ENCODE data around the gene RFNG. TPM values are rescaled to one million over a fixed set of nuclear protein-coding genes. Genes with fewer than 3 reads are reported as not detected.

RFNG gene
- total RNA-seq, 4 donors from 2014 or later: 36.0 to 49.0 (median 38.3) TPM

DNA sequence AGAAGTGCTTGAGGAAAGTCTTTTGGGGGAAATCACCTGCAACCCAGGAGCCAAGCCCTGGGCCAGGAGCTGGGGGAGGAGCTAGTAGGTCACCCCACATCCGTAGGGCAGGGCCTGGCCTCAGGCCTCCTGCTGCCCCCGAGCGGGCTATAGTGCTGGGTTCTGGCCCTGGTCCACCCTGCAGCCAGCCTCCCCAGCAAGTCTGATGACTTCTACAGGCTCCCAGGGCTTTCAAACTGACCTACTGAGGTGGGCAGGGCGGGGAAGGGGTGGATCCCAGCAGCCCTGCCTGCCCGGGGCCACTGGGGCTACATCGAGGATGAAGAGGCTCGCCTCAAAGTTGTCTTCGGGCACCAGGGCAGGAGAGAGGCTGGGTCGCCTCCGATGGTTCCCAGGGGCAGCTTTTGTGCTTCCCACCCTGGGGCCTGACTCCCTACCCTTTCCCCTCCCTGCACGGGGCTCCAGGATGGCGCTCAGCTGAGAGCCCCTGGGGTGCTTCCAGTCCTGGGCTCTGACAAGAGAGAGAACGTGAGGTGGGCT lies 33.9 kb downstream of the RFNG start:
- intact Hi-C loops (cut with DNase I): no loop called here
- WGBS, 2 donors: 86 to 89% methylated on average over 6 to 10 of the region's 13 CpGs
- TF ChIP-seq, protein P1, sequence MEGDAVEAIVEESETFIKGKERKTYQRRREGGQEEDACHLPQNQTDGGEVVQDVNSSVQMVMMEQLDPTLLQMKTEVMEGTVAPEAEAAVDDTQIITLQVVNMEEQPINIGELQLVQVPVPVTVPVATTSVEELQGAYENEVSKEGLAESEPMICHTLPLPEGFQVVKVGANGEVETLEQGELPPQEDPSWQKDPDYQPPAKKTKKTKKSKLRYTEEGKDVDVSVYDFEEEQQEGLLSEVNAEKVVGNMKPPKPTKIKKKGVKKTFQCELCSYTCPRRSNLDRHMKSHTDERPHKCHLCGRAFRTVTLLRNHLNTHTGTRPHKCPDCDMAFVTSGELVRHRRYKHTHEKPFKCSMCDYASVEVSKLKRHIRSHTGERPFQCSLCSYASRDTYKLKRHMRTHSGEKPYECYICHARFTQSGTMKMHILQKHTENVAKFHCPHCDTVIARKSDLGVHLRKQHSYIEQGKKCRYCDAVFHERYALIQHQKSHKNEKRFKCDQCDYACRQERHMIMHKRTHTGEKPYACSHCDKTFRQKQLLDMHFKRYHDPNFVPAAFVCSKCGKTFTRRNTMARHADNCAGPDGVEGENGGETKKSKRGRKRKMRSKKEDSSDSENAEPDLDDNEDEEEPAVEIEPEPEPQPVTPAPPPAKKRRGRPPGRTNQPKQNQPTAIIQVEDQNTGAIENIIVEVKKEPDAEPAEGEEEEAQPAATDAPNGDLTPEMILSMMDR (IDR thresholded peaks at IDR 0.05): no peak
- no peak for TF ChIP-seq POLR2A (IDR thresholded peaks at IDR 0.05)

GRCh38 chr17:82016875-82017459 lies 34.6 kb downstream of the RFNG start:
- H3K27ac ChIP-seq: no peak overlapping the region
- H3K36me3 ChIP-seq: no peaks in the 10 kb centered on the region
- WGBS, 2 donors: 85 to 89% methylated on average over 8 to 21 of the region's 24 CpGs
- H3K4me1 ChIP-seq: peaks cover 8 to 9% of the 10 kb centered on the region in 2 donors
- H3K9me3 ChIP-seq: no peaks in the 10 kb centered on the region
- H3K4me3 ChIP-seq (replicated peaks in 1 of 3): no peak overlapping the region
- TF ChIP-seq POLR2A (IDR thresholded peaks at IDR 0.05): no peak
- TF ChIP-seq, protein P1 (IDR thresholded peaks at IDR 0.05): no peak
- intact Hi-C loops (cut with DNase I): no loop called here
- DNase-seq: no peak
- no peaks in the 10 kb centered on the region for H3K27me3 ChIP-seq

More for the DNA sequence above, 33.9 kb downstream of the RFNG start:
- no peak overlapping the region for H3K4me3 ChIP-seq (replicated peaks in 1 of 3)
- no peaks in the 10 kb centered on the region for H3K36me3 ChIP-seq
- no peaks in the 10 kb centered on the region for H3K9me3 ChIP-seq
- DNase-seq: no peak
- no peaks in the 10 kb centered on the region for H3K27me3 ChIP-seq
- H3K27ac ChIP-seq: no peak overlapping the region
- peaks cover 12 to 13% of the 10 kb centered on the region in 2 donors for H3K4me1 ChIP-seq

GRCh38 chr17:82016061-82016874 lies 35.3 kb downstream of the RFNG start:
- Histone ChIP-seq H3K36me3 (no peaks in the 10 kb centered on the region), H3K4me3 (replicated peaks in 1 of 3) (no peak overlapping the region), H3K9me3 (no peaks in the 10 kb centered on the region), H3K4me1 (peaks cover under 1 to 2% of the 10 kb centered on the region in 2 donors), H3K27me3 (no peaks in the 10 kb centered on the region), H3K27ac (no peak overlapping the region)
- WGBS, 2 donors: 89% methylated on average over 24 of the region's 28 CpGs; no CpG with 5 or more reads in 1 of the 2 donors
- DNase-seq: no peak
- intact Hi-C loops (cut with DNase I): no loop called here
- TF ChIP-seq, protein P1 (IDR thresholded peaks at IDR 0.05): no peak
- no peak for TF ChIP-seq POLR2A (IDR thresholded peaks at IDR 0.05)

- H3K27ac ChIP-seq: no peak overlapping the region
- WGBS, 2 donors: 83 to 90% methylated on average over 14 to 16 of the region's 24 CpGs
- no peak for DNase-seq
- TF ChIP-seq, protein P1 (IDR thresholded peaks at IDR 0.05): no peak
- no peak for TF ChIP-seq POLR2A (IDR thresholded peaks at IDR 0.05)
- no peaks in the 10 kb centered on the region for H3K36me3 ChIP-seq
- H3K4me3 ChIP-seq (replicated peaks in 1 of 3): no peak overlapping the region
- intact Hi-C loops (cut with DNase I): no loop called here
- H3K27me3 ChIP-seq: no peaks in the 10 kb centered on the region
- H3K4me1 ChIP-seq: no peaks in the 10 kb centered on the region
- H3K9me3 ChIP-seq: no peaks in the 10 kb centered on the region
Measured at GRCh38 chr17:82015311-82015971, 36.2 kb downstream of the RFNG start.

All from thyroid gland (tissue), 4 donors.